SJSA1 (cell line): ENCODE measurements around the gene RWDD3. TPM values are rescaled to one million over a fixed set of nuclear protein-coding genes. Genes with fewer than 3 reads are reported as not detected.

ENCODE experiments used
- DNase-seq, 2 experiments: peaks; one replicate each; pipeline ENCODE4 v3.0.0-alpha.2; 2015 to 2020; ENCODE audit warnings: low spot score in 2 of 2, low read depth in 1 of 2
- H3K27ac ChIP-seq: fragments of 250-450 bp; sonication (Bioruptor Pico); 2 replicates; pipeline ENCODE4 v1.5.1; 2020; ENCODE audit warnings: mild to moderate bottlenecking, moderate library complexity
- H3K27me3 ChIP-seq: fragments of 250-450 bp; sonication (Bioruptor Pico); replicated peaks from 2 replicates; pipeline ENCODE4 v1.5.1; 2020; ENCODE audit warnings: mild to moderate bottlenecking, moderate library complexity
- H3K36me3 ChIP-seq: fragments of 250-450 bp; sonication (Bioruptor Pico); 2 replicates; pipeline ENCODE4 v1.5.1; 2020; ENCODE audit warnings: mild to moderate bottlenecking
- H3K4me1 ChIP-seq: fragments of 250-450 bp; sonication (Bioruptor Pico); replicated peaks from 2 replicates; pipeline ENCODE4 v1.6.1; 2021; ENCODE audit warnings: mild to moderate bottlenecking
- H3K4me3 ChIP-seq: fragments of 250-450 bp; sonication (Bioruptor Pico); 2 replicates; pipeline ENCODE4 v1.5.1; 2020; ENCODE audit warnings: mild to moderate bottlenecking
- H3K9me3 ChIP-seq: fragments of 250-450 bp; sonication (Bioruptor Pico); replicated peaks from 2 replicates; pipeline ENCODE4 v1.5.1; 2020; ENCODE audit warnings: mild to moderate bottlenecking
- total RNA-seq: library from RNA; depleted of rRNA; stranded (reverse); fragments of >200 nt; shearing (Covaris generic); gene quantifications from 2 replicates; pipeline ENCODE4 v1.2.3, GENCODE V29; 2014; rRNA removed

The RWDD3 gene
- total RNA-seq, 1 experiment from 2014 or later = 17.8 TPM

GRCh38 chr1:95278173-95279006, 44.4 kb downstream of the RWDD3 start:
- no peaks in the 10 kb centered on the region for H3K4me1 ChIP-seq
- H3K27ac ChIP-seq = no peak overlapping the region
- no peak overlapping the region for H3K4me3 ChIP-seq
- no peaks in the 10 kb centered on the region for H3K9me3 ChIP-seq
- no peak for DNase-seq
- 0 out of 2 replicates have a peak, but pooled peaks cover 2% of the 10 kb centered on the region for H3K27me3 ChIP-seq
- no peaks in the 10 kb centered on the region for H3K36me3 ChIP-seq

- DNase-seq = no peak
- no peaks in the 10 kb centered on the region for H3K9me3 ChIP-seq
- no peaks in the 10 kb centered on the region for H3K4me1 ChIP-seq
- no peak overlapping the region for H3K27ac ChIP-seq
- H3K27me3 ChIP-seq = 0 out of 2 replicates have a peak, but pooled peaks cover 2% of the 10 kb centered on the region
- no peak overlapping the region for H3K4me3 ChIP-seq
- no peaks in the 10 kb centered on the region for H3K36me3 ChIP-seq
These were observed 47.9 kb downstream of the RWDD3 start for GRCh38 chr1:95281781-95282517.

GRCh38 chr1:95282518-95282895, 48.5 kb downstream of the RWDD3 start:
- H3K27me3 ChIP-seq = 0 out of 2 replicates have a peak, but pooled peaks cover 2% of the 10 kb centered on the region
- H3K9me3 ChIP-seq = no peaks in the 10 kb centered on the region
- H3K4me1 ChIP-seq = no peaks in the 10 kb centered on the region
- no peak for DNase-seq
- no peak overlapping the region for H3K27ac ChIP-seq
- H3K36me3 ChIP-seq = no peaks in the 10 kb centered on the region
- no peak overlapping the region for H3K4me3 ChIP-seq

GRCh38 chr1:95284420-95284819, 50.4 kb downstream of the RWDD3 start:
- DNase-seq = no peak
- H3K36me3 ChIP-seq = no peaks in the 10 kb centered on the region
- H3K27me3 ChIP-seq = no peaks in the 10 kb centered on the region
- no peak overlapping the region for H3K4me3 ChIP-seq
- H3K4me1 ChIP-seq = no peaks in the 10 kb centered on the region
- no peaks in the 10 kb centered on the region for H3K9me3 ChIP-seq
- H3K27ac ChIP-seq = no peak overlapping the region

GRCh38 chr1:95286479-95286878, 52.5 kb downstream of the RWDD3 start:
- H3K9me3 ChIP-seq = no peaks in the 10 kb centered on the region
- no peak for DNase-seq
- H3K36me3 ChIP-seq = no peaks in the 10 kb centered on the region
- H3K27ac ChIP-seq = no peak overlapping the region
- H3K4me1 ChIP-seq = no peaks in the 10 kb centered on the region
- no peak overlapping the region for H3K4me3 ChIP-seq
- H3K27me3 ChIP-seq = no peaks in the 10 kb centered on the region

- no peaks in the 10 kb centered on the region for H3K4me1 ChIP-seq
- no peaks in the 10 kb centered on the region for H3K9me3 ChIP-seq
- DNase-seq = no peak
These were observed 53.1 kb downstream of the RWDD3 start for GRCh38 chr1:95287081-95287480.

GRCh38 chr1:95287825-95288224, 53.8 kb downstream of the RWDD3 start:
- Histone ChIP-seq H3K4me1 (no peaks in the 10 kb centered on the region), H3K27me3 (no peaks in the 10 kb centered on the region), H3K36me3 (no peaks in the 10 kb centered on the region), H3K9me3 (no peaks in the 10 kb centered on the region), H3K4me3 (no peak overlapping the region), H3K27ac (no peak overlapping the region)
- DNase-seq = no peak

More at GRCh38 chr1:95287081-95287480, 53.1 kb downstream of the RWDD3 start:
- Histone ChIP-seq H3K36me3 (no peaks in the 10 kb centered on the region), H3K27ac (no peak overlapping the region), H3K27me3 (no peaks in the 10 kb centered on the region), H3K4me3 (no peak overlapping the region)

Other genes starting within 250 kb of the RWDD3 start
- gene ALG14, start 161.3 kb upstream of the RWDD3 start, total RNA-seq = 1.5 and 2.1 TPM in 2 replicates
- 0.60 and 2.5 TPM in 2 replicates for gene TLCD4, start 116.9 kb upstream of the RWDD3 start, total RNA-seq